NK-92 treated with Interleukin-12 subunit alpha and Interleukin-12 subunit beta, amount 100 ng/mL, for 24 hours (cell line): ENCODE data around the gene MAB21L1.

ENCODE experiments used
- DNase-seq: peaks from one replicate; lab custom pipeline; 2025; lab: John Stamatoyannopoulos, UW

MAB21L1 gene

DNA sequence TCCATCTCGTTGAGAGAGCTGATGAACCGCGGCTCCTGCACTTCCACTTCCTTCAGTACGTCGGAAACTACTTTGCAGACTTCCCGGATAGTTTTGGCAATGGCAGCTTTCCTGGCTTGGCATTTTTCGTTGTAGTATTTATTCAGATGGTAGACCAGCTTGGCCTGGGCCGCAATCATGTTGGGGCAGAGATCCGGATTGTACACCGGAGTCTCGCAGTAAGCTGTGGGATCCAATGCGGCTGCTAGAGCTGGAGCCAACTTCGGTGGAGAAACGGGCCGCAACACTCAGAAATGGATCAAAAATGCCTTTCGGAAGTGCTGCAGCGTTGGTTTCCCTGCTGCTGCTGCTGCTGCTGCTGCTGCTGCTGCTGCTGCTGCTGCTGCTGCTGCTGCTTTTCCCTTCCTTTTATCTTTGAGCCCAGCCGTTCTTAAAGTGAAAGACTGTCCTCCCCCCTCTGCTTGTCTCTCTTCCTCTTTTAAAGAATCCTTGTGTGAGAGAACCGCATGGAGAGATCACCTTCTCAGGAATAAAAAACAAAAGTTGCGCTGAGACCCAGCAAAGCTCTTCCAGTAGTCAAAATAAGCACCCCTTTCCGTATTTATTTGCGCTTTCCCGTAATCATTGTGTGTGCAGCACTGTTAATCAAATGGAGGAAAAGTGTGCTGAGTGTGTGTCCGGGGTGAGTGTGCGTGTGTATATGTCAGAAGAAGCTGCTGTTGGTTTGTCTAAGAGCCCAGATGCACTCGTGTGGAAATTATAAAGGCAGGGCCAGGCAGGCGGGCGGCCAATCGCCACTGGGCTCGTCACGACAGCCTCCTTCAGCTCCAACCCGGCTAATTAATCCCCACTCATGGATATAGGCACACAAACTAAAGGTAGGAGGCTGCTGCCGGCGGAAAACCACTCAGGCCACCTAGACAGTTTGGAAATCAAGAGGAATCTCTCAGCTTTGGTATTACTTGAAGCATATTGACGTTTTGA, at the start of gene MAB21L1:
MAB21L1 (minus strand) TSS at position 730 of the 984 bp plus-strand sequence; CDS start at position 179, 551 bp downstream.
- DNase-seq, result no peak

DNA sequence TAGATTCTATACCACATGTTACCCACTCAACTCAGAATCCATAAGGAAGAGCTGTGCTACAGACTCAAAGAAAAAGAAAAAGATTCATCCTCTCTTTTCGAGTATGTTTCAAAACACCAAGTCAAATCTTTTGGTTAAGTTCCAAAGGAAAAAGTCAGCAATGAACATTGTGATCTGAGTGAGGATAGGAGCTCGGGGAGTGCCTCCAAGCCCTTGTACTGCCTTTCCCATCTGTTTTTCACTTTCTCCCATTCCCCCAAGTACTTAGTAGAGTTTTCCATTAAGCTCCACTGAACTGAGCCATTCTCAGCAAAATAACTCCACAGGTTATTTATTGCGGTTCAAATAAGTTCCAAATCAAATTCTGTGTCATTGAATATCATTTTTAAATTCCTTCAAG, 47.7 kb upstream of the MAB21L1 start:
- no peak for DNase-seq

DNA sequence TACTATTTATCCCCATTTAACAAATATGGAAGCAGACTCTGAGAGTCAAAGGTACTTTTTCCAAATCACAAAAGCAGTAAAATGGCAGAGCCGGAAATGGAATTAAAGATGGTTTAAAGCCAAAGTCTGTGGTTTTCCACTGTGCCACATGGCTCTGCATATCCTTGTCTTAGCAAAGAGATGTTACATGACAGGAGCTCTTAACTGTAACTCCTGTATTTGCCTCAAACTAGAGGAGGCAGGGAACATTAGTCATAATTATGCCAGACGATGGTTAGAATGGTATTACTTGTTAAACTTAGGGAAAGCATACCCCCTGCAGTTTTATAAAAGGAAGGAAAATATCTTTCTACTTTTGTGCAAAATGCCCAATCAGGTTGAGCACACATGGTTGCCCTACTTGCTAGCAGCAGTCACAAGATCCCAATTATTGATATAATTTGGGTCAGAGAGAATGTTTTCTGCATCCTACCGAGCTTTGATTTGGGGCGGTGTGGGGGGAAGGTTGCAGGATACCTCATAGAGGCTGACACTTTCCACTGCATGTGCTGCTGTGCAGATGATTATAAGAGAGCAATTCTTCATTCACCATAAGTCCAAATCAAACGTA, 42.0 kb upstream of the MAB21L1 start:
- no peak for DNase-seq

DNA sequence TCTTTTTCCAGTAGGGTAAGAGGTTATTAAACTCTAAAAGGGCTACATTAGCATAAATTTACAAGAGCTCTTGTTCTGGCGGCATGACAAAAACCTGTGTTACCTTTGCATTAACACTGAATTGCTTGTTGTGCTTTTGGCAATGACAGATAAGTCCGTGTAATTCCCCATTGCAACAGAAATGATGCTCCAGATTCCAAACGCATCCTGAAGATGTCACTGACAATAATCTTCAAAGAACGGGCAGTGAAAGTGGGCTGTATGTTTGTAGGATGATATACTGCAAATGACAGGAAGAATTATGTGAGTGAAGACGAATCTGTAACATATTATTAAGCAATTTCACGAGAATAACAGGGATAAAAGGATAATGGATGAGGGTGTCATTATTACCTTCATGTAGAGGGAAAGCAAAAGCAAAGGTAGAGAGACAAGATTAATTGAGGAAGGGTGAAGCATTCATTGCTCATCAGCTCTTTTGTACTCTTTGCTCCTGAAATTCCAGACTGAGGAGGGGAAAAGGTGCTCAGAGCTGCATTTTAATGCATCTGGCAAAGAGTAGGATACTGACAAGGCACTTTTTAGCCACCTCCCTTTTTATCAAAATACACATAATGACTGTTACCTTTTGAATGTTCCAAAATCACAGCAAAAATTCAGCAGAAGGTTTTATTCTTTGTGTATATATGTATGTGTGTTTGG, 38.5 kb upstream of the MAB21L1 start:
- DNase-seq, result no peak

DNA sequence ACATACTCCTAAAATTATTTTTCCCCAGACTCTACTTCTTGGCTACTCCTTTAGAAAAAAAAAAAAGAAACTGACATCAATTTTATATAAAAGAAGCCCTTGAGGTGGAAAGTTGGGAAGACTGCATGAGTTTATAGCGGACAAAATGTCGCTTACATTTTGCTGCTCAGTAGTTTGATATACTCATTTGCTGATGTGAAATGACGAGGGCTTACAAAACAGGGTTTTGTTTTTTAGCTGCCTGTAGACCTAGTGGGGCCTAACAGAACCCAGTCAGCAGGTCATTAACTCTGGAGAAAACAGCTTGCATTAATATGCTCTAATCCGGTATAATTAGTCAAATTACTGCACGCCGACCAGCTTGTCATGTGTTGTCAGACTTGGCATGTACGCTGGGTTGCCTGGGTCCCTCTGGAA, 37.6 kb upstream of the MAB21L1 start:
- no peak for DNase-seq

DNA sequence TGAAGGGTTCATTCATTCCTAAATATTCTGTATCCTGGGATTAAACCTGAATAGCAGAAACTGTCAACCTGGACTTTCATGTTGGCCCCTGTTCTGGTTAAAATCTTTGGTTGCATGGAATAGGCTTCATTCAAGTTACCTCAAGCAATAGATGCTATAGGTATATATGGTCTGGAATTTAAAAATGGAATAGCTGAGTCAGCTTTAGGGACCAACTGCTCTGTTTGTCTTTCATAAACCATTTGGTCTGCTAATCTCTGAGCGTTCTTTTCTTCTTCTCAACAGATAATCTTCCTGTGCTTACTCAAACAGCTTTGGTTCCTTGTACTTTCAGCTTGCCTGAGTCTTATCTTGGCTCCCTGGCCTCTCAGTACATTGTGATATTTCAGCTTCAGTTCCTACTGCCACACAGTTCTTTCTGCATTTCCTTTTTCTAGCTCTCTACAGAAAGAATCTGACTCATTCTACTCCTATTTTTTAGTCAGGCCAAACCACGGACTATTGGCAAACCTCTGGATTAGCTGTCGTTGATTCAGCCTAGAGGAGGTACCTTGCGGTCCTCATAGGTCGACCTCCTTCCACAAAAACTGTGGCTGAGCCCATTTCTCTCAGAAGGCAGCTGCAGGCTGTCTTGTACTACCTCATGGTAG, 35.9 kb upstream of the MAB21L1 start:
- DNase-seq, result no peak

DNA sequence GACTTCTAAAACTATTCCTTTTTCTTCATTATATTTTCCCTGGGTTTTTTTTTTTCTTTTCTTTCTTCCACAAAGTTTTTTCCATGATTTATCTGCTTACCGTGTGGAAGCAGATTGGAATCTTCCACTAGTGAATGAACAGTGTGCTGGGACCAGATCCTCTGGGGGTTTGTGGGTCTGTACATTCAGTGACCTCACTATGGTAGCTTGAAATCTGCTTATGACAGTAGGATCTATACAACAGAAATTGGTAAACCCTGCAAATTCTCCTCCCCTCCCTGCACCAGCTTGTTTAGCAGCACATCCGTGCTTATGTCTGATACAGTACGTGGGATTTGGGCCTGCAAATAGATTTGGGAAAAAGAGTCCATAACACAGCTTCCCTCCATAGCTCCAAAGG, 26.0 kb upstream of the MAB21L1 start:
- no peak for DNase-seq

DNA sequence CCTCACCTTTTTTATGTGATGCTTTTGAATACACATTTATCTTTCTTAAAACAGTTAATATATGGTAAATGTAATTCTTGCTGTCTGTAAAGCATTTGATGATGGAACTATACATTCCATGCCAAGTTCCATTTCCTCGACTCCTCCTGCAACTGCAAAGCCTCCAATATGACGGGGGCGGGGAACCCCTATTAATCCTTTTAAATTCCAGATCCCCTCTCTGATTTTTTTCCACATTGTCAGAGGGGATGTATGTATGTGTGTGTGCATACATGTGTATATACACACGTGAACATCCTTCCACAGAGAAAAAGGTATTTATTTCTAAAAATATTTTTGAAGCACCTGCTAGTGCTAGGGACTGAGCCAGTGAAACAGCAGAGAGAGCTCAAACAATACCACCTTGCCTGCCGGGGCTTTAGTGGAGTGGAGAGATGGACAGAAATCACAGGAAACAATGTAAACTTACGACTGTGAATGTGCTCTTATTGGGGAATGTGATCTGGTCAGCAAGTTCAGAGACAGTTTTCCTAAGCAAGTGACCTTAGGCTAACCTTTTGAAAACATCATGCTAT, 25.3 kb upstream of the MAB21L1 start:
- DNase-seq, result no peak

DNA sequence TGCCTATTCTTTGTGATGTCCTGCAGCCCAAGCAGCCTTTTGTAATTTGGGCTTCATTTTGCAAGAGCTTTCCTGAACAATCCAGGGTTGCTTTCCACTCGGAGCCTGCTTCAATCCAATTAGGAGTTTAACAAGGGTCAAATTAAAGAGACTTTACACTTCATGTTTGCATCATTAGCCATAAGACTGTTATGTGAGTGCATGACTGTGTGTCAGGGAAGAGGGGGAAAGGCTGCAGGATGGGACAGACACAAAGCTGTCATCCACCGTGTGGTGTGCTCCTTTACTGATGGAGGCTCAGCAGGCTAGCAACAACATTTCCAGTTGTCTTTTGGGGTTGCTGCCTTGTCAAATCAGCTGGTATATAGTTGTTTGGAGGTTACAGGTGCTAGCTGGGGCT, 23.7 kb upstream of the MAB21L1 start:
- no peak for DNase-seq

DNA sequence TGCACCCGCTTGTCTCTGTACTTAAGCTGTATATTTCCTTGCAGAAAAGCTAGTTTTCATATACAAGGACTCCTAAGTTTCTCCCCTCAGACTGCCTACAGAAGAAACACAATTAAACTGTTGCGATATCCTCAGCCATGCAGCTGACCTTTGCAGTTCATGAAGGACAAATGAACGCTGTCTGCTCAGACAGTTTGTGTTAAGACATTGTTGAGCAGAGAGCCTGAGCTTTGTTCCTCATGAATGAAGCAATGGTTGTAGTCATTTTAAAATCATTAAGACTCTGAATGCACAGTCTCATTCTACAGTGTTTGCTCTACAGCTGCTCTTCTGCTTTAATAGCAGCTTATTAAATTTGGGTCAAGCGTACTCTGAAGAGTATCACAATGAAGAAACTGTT, 23.2 kb upstream of the MAB21L1 start:
- no peak for DNase-seq

DNA sequence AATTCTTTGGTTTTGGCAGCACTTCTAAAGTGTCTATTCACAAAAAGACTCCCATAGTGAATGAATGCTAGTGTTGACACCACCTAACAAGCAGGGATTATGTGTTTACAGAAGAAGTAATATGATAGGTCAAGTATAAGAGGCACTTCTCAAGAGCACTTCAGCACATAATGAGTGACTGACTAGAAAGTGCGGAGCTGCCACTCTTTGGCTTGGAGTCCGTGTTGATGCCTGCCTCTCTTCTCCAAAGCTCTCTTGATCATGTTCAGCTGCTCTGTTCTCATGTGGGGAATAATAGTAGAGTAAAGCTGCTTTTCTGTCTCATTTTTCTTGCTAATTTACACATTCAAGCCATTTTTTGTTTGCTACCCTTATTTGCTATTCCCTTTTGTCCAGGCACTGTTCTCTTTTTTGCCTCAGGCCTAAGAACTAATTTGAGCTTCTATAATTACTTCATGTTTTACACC, 22.7 kb upstream of the MAB21L1 start:
- DNase-seq, result no peak

DNA sequence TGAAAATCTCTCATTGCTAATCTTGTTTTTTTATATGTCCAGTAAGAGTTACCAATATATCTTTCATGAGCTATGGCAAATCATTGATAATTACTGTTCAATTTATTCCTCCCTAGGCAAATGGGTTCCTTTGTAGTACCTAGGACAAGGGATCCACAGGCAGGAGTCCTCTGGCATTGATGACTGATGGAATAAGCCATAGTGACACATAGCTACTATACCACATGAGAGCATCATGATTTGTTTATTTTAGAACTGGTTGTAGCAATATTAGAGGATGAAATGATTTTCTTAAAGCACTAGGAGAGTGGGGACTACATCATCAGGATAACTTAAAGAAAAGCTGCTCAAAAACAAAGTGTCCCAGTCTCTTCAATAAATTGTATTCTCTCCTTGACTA, 21.7 kb upstream of the MAB21L1 start:
- no peak for DNase-seq

DNA sequence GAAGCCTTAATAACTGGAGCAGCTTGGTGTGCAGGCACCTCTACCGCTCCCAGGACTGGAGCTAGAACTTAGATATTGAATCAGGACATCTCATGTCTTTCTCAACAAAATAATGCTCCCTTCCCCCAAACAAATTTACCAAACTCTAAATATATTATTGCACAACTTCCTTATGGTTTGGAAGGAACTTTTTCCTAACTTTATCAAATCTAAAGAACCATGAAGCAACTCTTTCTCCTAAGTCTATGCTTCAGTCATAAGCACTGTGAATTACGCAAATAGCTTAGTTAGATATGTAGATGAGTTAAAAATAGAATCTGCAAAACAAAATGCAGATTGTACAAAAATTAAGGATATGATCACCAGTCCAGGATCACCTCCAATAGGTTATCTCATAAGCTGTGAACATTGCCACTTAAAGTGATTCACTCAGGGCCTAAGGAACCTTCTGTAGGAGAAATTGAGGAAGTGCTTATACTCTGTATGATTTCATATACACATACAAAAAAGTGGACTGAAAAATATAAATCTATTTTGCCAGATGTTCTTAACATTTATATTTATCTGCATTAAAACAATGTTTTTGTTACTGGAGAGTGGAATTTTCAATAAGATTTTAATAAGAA, 20.4 kb upstream of the MAB21L1 start:
- DNase-seq, result no peak

DNA sequence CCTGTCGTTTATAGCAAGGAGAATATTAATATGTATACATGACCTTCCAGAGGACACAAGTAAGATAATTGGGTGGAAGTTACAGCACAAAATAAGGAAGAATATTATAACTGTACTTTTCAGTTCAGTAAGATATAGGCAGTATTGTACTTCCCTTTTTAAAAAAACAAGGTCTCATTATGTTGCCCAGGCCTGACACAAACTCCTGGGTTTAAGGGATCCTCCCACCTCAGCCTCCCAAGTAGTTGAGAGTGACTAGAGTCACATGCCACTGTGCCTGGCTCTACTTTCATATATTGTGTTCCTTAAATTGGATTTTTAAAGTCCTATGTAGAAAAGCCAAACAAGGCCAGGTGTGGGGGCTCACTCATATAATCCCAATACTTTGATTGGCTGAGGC, 19.5 kb upstream of the MAB21L1 start:
- no peak for DNase-seq

DNA sequence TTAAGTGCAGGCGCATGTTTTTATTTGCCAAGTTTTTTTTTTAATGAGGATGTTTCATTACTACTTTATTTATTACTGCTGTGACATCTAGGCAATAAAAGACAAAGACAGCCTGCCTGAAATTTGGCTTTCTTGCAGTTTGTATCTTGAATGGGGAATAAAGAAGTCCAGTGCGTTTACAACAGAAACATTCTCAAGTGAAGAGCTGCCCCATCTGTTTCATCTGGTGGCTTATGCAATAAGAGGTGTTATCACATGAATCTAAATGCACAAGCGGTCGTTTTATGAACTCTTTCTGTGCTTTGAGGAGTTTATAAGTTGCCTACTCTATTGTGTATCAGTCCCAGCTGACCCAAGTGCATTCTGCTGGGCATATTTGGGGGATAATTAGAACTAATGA, 12.6 kb upstream of the MAB21L1 start:
- DNase-seq, result no peak

DNA sequence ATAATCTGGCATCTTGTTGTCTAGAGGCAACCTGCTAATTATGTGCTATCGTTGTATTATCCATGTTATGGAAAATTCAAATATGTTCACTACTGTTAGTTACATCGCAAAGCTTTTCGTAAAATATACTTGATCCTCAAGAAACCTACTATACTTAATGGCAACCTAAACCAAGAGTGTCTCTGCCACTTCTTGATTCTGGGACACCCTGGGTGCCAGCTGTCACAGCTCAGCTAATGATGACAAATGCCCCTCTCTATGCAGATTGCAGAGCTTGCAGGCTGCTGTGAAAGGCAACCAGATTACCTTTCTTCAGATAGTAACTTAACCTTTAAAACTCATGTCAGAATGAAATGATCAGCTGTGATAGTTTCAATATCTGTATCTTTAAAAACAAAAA, 8.9 kb upstream of the MAB21L1 start:
- DNase-seq, result no peak

DNA sequence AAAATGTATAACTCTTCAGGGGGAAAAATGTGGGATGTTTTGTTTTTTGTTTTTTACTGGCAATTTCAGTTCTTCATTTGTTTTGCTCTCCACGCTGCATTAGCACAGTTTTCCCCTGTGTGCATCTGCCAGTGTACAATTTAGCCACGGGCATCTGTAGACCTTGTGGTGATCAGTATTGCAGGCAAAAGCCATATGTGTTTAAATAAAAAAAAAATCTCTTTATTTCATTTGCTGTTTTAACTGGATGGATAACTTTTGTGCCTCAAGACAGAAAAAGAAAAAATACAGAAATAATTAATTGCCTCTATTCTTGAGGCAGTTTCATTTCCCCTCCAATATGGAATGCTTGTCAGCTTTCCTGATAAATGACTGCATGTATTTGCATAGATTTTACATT, 7.9 kb upstream of the MAB21L1 start:
- DNase-seq, result no peak

DNA sequence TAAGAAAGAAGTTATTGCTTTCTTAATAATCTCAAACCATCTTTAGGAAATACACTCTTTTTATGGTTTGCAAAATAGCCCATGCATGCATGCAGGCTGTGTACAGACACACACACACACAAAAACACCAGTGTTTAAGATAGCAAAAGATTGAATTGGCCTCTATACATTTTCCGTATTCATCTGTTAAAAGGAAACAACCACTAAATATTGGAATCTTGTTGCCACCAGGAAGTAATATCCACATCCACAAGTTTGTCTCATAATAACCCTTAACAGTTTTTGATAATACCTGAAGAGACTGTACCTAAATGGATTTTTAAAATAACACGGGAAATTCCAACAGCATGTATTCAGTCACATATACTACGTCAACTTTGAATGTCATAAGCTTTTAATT, 7.3 kb upstream of the MAB21L1 start:
- no peak for DNase-seq

DNA sequence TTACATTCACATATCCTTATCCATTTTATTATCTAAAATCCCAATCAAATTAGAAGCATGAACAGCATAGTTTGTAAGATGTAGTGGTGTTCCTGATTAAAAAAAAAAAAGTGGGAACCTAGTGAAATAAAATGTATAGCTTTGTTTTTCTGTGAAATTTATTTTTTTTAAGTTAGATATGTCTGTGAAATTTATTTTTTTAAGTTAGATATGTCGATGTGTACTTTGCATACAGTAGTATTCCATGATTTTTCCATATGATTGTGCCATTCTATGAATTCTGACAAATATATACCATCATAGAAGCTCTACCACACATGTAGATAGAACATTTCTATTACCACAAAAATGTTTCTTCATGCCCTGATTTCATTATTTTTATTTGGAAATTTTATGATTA, 6.0 kb upstream of the MAB21L1 start:
- no peak for DNase-seq

DNA sequence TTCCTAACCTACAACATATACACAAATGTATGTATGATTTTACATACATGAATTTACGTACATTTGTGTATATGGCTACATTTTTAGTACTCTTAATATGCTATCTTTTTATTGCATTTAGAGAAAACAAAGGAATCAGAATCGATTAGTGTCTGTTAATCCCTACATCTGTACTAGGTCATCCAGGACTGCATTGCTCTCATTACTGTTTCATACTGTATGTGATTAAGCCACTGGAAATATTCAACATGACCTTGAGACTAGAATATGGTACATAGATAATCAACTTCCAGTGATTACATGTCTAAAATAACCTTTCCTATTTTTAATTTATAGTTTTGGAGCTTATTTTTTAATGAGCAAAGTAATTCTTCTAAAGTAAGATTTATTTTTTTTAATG, 5.3 kb upstream of the MAB21L1 start:
- no peak for DNase-seq

DNA sequence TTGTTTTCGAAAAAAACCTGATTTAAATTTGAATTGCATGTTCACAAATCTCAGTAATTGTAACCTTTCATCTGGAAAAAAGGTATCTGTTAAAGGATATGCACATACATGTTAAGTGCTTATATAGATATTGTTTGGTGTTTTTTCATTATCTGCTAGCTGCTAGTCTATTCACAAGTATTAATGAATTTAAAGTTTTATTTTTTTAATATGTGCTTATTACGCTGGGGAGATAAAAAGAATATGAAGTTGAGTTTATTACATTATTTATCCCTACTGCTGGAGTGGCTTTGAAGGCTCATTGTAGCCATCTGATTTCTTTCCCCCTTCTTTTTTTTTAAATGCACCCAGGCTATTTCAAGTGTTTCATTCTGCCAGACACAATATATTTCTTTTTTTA, 3.9 kb upstream of the MAB21L1 start:
- DNase-seq, result no peak
